Measurements from ENCODE around the gene ICE2.

DNA sequence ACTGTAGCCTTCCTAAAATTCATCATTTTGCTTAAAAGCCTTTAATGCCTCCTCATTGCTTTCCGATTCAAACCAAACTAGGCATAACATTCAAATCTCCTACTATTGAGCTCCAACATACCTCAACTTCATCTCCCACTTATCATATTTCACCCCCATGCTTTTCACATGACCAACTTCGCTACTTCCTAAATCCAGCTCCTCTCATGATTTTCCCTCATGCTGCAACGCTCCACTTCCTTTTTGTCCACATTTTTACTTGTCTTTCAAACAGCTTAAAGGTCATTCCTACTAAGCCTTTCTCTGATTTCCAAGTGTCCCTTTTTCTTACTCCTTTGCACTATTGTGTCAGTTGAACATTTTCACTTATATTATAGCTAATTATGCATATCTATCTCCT, 60.8 kb downstream of the ICE2 start:
- no peak for TF ChIP-seq EZH2phosphoT487 (IDR thresholded peaks at IDR 0.05; ENCODE audit: unreplicated experiment)
- TF ChIP-seq, protein P1, sequence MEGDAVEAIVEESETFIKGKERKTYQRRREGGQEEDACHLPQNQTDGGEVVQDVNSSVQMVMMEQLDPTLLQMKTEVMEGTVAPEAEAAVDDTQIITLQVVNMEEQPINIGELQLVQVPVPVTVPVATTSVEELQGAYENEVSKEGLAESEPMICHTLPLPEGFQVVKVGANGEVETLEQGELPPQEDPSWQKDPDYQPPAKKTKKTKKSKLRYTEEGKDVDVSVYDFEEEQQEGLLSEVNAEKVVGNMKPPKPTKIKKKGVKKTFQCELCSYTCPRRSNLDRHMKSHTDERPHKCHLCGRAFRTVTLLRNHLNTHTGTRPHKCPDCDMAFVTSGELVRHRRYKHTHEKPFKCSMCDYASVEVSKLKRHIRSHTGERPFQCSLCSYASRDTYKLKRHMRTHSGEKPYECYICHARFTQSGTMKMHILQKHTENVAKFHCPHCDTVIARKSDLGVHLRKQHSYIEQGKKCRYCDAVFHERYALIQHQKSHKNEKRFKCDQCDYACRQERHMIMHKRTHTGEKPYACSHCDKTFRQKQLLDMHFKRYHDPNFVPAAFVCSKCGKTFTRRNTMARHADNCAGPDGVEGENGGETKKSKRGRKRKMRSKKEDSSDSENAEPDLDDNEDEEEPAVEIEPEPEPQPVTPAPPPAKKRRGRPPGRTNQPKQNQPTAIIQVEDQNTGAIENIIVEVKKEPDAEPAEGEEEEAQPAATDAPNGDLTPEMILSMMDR (conservative IDR thresholded peaks at IDR 0.05; ENCODE audit: low read depth in 2 of 2): no peak
- TF ChIP-seq ZNF114 (CRISPR knock-in tag; IDR thresholded peaks at IDR 0.05): no peak
- TF ChIP-seq EZH2 (IDR thresholded peaks at IDR 0.05; ENCODE audit: low read depth, unreplicated experiment): no peak
- TF ChIP-seq, protein P2, sequence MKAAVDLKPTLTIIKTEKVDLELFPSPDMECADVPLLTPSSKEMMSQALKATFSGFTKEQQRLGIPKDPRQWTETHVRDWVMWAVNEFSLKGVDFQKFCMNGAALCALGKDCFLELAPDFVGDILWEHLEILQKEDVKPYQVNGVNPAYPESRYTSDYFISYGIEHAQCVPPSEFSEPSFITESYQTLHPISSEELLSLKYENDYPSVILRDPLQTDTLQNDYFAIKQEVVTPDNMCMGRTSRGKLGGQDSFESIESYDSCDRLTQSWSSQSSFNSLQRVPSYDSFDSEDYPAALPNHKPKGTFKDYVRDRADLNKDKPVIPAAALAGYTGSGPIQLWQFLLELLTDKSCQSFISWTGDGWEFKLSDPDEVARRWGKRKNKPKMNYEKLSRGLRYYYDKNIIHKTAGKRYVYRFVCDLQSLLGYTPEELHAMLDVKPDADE (IDR thresholded peaks at IDR 0.05): no peak
- no peak for TF ChIP-seq ZNF331 (CRISPR knock-in tag; IDR thresholded peaks at IDR 0.05; ENCODE audit: low read depth)
- TF ChIP-seq, protein P3, sequence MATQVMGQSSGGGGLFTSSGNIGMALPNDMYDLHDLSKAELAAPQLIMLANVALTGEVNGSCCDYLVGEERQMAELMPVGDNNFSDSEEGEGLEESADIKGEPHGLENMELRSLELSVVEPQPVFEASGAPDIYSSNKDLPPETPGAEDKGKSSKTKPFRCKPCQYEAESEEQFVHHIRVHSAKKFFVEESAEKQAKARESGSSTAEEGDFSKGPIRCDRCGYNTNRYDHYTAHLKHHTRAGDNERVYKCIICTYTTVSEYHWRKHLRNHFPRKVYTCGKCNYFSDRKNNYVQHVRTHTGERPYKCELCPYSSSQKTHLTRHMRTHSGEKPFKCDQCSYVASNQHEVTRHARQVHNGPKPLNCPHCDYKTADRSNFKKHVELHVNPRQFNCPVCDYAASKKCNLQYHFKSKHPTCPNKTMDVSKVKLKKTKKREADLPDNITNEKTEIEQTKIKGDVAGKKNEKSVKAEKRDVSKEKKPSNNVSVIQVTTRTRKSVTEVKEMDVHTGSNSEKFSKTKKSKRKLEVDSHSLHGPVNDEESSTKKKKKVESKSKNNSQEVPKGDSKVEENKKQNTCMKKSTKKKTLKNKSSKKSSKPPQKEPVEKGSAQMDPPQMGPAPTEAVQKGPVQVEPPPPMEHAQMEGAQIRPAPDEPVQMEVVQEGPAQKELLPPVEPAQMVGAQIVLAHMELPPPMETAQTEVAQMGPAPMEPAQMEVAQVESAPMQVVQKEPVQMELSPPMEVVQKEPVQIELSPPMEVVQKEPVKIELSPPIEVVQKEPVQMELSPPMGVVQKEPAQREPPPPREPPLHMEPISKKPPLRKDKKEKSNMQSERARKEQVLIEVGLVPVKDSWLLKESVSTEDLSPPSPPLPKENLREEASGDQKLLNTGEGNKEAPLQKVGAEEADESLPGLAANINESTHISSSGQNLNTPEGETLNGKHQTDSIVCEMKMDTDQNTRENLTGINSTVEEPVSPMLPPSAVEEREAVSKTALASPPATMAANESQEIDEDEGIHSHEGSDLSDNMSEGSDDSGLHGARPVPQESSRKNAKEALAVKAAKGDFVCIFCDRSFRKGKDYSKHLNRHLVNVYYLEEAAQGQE (IDR thresholded peaks at IDR 0.05; ENCODE audit: unreplicated experiment): no peak
- TF ChIP-seq CREB1 (CRISPR knock-in tag; IDR thresholded peaks at IDR 0.05; ENCODE audit: low read depth): no peak

All from GM23338 (cell line).